NCI-H128 (cell line): ENCODE results near the gene LRWD1.
"Not testable (repeated sequence)": the region's sequence is repeated elsewhere in the genome, so short reads cannot be mapped to it uniquely, and the experiment has no call there.

Experiments used
- DNase-seq: peaks from one replicate; lab custom pipeline; 2025; ENCODE audit not compliant: unreplicated experiment; lab: John Stamatoyannopoulos, UW

Gene LRWD1

GRCh38 chr7:102494026-102494425 is 29.2 kb downstream of the LRWD1 start:
- DNase-seq, result not testable (repeated sequence)

- DNase-seq, result not testable (repeated sequence)
Measured at GRCh38 chr7:102494473-102495149, 29.8 kb downstream of the LRWD1 start.

- DNase-seq, result not testable (repeated sequence)
Measured at GRCh38 chr7:102496861-102497260, 32.1 kb downstream of the LRWD1 start.

GRCh38 chr7:102497308-102497707 is 32.5 kb downstream of the LRWD1 start:
- not testable (repeated sequence) for DNase-seq

- not testable (repeated sequence) for DNase-seq
Measured at GRCh38 chr7:102498321-102498720, 33.5 kb downstream of the LRWD1 start.

GRCh38 chr7:102503141-102503540 is 38.4 kb downstream of the LRWD1 start:
- not testable (repeated sequence) for DNase-seq

- DNase-seq, result not testable (repeated sequence)
Measured at GRCh38 chr7:102505298-102506185, 40.8 kb downstream of the LRWD1 start.

- DNase-seq, result not testable (repeated sequence)
Measured at GRCh38 chr7:102507410-102508088, 42.8 kb downstream of the LRWD1 start.

GRCh38 chr7:102510575-102510974 is 45.8 kb downstream of the LRWD1 start:
- not testable (repeated sequence) for DNase-seq

- not testable (repeated sequence) for DNase-seq
Measured at GRCh38 chr7:102511860-102512522, 47.2 kb downstream of the LRWD1 start.

- DNase-seq, result not testable (repeated sequence)
Measured at GRCh38 chr7:102512642-102513221, 47.9 kb downstream of the LRWD1 start.

GRCh38 chr7:102514881-102515721 is 50.3 kb downstream of the LRWD1 start:
- not testable (repeated sequence) for DNase-seq

GRCh38 chr7:102515889-102516288 is 51.1 kb downstream of the LRWD1 start:
- DNase-seq, result not testable (repeated sequence)

- DNase-seq, result not testable (repeated sequence)
Measured at GRCh38 chr7:102516951-102517350, 52.2 kb downstream of the LRWD1 start.

GRCh38 chr7:102517550-102518147 is 52.9 kb downstream of the LRWD1 start, which contains the start of gene RASA4B:
RASA4B (minus strand) TSS chr7:102517777; CDS start chr7:102517710, 67 bp downstream.
- not testable (repeated sequence) for DNase-seq

GRCh38 chr7:102520797-102521196 is 56.0 kb downstream of the LRWD1 start:
- DNase-seq, result not testable (repeated sequence)
